KMS-11 (cell line): ENCODE results near the gene PARP8.
"Not testable (repeated sequence)": the region's sequence is repeated elsewhere in the genome, so short reads cannot be mapped to it uniquely, and the experiment has no call there.

Experiments
- H2AFZ ChIP-seq: fragments of 200-600 bp; sonication (generic); 2 replicates; pipeline ENCODE4 v1.6.1; 2016; ENCODE audit warnings: antibody characterized with exemption, mixed run types, low read depth
- H3K27ac ChIP-seq: fragments of 200-600 bp; sonication (generic); 2 replicates; pipeline ENCODE4 v1.6.1; 2016; ENCODE audit warnings: mild to moderate bottlenecking, mixed run types
- H3K27me3 ChIP-seq: fragments of 200-600 bp; sonication (generic); 2 replicates; pipeline ENCODE4 v1.6.1; 2017; ENCODE audit warnings: mild to moderate bottlenecking, low read depth, mixed run types, moderate library complexity; ENCODE audit not compliant: insufficient read depth
- H3K36me3 ChIP-seq: fragments of 200-600 bp; sonication (generic); 2 replicates; pipeline ENCODE4 v1.6.1; 2017; ENCODE audit warnings: mild to moderate bottlenecking, mixed run types; ENCODE audit not compliant: insufficient read depth
- H3K4me1 ChIP-seq: fragments of 200-600 bp; sonication (generic); 2 replicates; pipeline ENCODE4 v1.6.1; 2016; ENCODE audit warnings: mild to moderate bottlenecking, low read depth, mixed run types; ENCODE audit not compliant: poor library complexity, severe bottlenecking
- H3K4me2 ChIP-seq: fragments of 200-600 bp; sonication (generic); 2 replicates; pipeline ENCODE4 v1.7.0; 2016; ENCODE audit warnings: mild to moderate bottlenecking, mixed run types
- H3K4me3 ChIP-seq: fragments of 200-600 bp; sonication (generic); IDR thresholded peaks from 2 replicates; pipeline ENCODE4 v1.6.1; 2017; ENCODE audit warnings: low read depth, low read length, mixed read lengths; ENCODE audit not compliant: insufficient read depth
- H3K79me2 ChIP-seq: fragments of 200-600 bp; sonication (generic); 2 replicates; pipeline ENCODE4 v1.6.1; 2016; ENCODE audit warnings: low read depth, mixed run types; ENCODE audit not compliant: insufficient read depth
- H3K9ac ChIP-seq: fragments of 200-600 bp; sonication (generic); 2 replicates; pipeline ENCODE4 v1.6.1; 2016; ENCODE audit warnings: mild to moderate bottlenecking, mixed run types
- H4K20me1 ChIP-seq: fragments of 200-600 bp; sonication (generic); 2 replicates; pipeline ENCODE4 v1.6.1; 2016; ENCODE audit warnings: mild to moderate bottlenecking, mixed run types; ENCODE audit not compliant: insufficient read depth
- CTCF ChIP-seq: fragments of 200-600 bp; sonication (generic); conservative IDR thresholded peaks from 2 replicates; pipeline ENCODE4 v1.6.1; 2017; ENCODE audit warnings: low read depth, mild to moderate bottlenecking, antibody characterized with exemption, low read length, moderate library complexity, mixed read lengths

PARP8 gene

DNA sequence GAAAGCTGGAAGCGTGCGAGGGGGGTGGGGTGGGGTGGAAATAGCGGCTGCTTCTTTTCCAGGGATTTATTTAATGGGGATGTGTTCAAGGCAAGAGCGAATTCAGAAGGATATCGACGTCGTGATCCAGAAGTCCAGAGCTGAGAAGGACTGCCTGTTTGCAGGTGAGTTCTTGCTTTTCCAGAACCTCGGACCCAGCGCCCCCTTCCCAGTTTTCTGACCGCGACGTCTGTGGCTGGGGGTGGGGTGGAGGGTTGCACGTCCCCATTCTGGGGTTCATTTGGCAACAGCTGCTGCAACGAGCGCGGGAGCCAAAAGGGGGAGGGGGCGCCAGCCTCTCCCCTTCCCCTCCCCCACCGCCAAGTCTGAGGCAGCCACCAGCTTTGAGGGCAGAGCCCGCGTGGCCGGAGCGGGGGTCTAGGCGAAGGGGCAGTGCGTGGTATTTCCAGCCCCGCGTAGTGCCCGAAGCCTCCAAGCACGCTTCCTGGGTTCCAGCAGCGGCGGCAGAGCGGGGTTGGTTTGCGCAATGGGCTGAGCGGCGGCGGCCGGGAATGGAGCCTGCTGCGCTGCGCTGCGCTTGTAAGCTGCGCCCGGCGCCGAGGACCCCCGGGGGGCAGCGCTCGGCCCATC lies 701 bp downstream of the PARP8 start:
- peak overlapping the region; percentile 72 for H2AFZ ChIP-seq
- H3K79me2 ChIP-seq: peaks cover 28% of the 10 kb centered on the region
- no peaks in the 10 kb centered on the region for H4K20me1 ChIP-seq
- no peak for TF ChIP-seq CTCF
- H3K36me3 ChIP-seq: no peaks in the 10 kb centered on the region
- H3K27me3 ChIP-seq: no peaks in the 10 kb centered on the region
- H3K4me1 ChIP-seq: peaks cover 29% of the 10 kb centered on the region
- peak overlapping the region; percentile 96 for H3K9ac ChIP-seq
- peak overlapping the region; percentile 48 for H3K4me3 ChIP-seq
- H3K27ac ChIP-seq: peak overlapping the region; percentile 87
- peak overlapping the region; percentile 88 for H3K4me2 ChIP-seq

DNA sequence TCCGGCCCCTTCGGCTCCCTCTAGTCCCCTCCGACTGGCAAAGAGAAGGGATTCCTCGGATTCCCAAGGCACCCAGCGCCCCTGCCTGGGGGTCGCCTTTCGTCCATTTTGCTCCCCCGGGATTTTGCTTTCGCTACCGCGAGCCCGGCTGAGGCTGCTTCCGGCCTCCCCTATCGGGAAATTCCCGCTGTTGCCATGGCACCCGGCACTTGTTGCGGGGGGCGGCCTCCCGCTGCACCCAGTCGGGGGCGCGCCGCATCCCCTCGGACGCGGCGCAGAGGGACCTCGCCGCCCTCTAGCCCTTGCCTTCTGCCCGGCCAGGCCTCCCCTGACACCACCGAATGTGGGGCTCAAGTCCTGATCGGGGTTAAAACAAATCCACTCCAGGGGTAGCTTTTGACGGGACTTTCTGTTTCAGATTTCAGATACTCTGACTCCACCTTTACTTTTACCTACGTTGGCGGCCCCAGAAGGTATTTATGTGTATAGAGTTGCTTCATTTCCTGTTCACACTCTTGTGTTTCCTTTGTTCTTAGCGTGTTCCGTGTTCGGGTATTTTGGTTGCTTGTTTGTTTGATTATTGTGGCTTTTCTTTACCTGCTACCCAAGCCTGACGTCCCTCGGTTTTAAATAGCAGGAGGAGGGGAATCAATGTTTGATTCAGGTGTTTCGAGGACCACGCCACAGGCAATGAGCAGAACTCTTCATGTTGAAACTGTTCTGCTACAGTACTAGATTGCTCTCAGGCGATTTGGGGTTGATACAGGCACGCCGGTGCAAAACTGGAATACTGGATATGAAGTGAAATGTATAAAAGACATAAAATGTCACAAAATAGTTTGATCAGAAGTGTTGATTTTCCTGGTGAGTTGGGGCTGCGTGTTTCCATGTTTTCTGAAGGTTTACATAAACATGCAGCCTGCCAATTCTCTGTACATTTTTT lies 1.5 kb downstream of the PARP8 start:
- Histone ChIP-seq H4K20me1 (no peaks in the 10 kb centered on the region), H3K4me3 (peak overlapping the region; percentile 48), H3K27me3 (no peaks in the 10 kb centered on the region), H3K9ac (peak overlapping the region; percentile 96), H3K79me2 (peaks cover 28% of the 10 kb centered on the region), H3K36me3 (no peaks in the 10 kb centered on the region), H3K4me2 (peak overlapping the region; percentile 88), H2AFZ (peak overlapping the region; percentile 72), H3K27ac (peak overlapping the region; percentile 87), H3K4me1 (peaks cover 30% of the 10 kb centered on the region)
- no peak for TF ChIP-seq CTCF

DNA sequence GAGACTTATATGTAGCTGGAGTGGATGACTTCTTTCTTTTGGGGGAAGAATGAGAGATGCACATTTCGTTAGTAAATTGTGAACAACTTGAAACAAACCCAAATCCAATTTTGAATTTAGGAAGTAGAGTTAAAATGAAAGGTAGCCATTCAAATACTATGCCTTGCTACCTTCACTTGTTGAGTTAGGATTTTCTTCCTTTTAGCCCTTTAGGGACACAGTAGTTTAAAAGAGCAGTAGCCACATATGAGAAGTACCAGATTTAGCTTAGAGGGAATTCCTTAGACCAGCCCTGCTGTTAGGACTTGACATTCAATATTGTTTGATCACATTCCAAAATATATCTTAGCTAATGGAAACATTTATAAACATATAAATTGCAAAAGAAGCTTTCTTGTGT lies 2.2 kb downstream of the PARP8 start:
- peaks cover 38% of the 10 kb centered on the region for H3K4me1 ChIP-seq
- H3K79me2 ChIP-seq: peaks cover 28% of the 10 kb centered on the region
- not testable (repeated sequence) for H3K27me3 ChIP-seq, H3K4me3 ChIP-seq, H3K36me3 ChIP-seq, H4K20me1 ChIP-seq
- H3K9ac ChIP-seq: peak overlapping the region; percentile 96; the same call in 1 of the 2 replicates
- H3K27ac ChIP-seq: peak overlapping the region; percentile 87
- peak overlapping the region; percentile 88 for H3K4me2 ChIP-seq
- peak overlapping the region; percentile 72 for H2AFZ ChIP-seq

DNA sequence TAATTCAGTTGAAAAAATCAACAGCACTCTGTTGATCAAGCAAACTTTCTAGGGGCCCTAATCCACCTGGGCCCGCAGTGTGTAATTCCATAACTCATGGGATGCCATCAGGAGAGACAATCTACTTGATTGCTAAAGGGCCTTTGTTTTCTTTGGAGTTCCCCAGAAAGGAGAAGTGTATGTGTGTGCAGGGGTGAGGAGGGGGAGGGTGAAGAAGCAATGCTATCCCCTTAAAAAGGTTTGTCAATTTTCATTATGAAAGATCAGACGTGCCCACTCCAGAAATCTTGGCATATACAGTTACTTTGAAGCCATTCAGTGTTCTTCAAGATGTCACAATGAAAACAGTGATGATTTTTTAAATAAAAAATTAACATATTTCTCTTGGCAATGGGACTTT lies 6.2 kb downstream of the PARP8 start:
- no peak overlapping the region for H3K27ac ChIP-seq
- TF ChIP-seq CTCF: no peak
- no peak overlapping the region for H2AFZ ChIP-seq
- no peak overlapping the region for H3K9ac ChIP-seq
- no peaks in the 10 kb centered on the region for H3K36me3 ChIP-seq
- peaks cover 37% of the 10 kb centered on the region for H3K4me1 ChIP-seq
- H3K79me2 ChIP-seq: peaks cover 35% of the 10 kb centered on the region
- no peak overlapping the region for H3K4me2 ChIP-seq
- H3K4me3 ChIP-seq: no peak overlapping the region
- H3K27me3 ChIP-seq: no peaks in the 10 kb centered on the region
- H4K20me1 ChIP-seq: no peaks in the 10 kb centered on the region

DNA sequence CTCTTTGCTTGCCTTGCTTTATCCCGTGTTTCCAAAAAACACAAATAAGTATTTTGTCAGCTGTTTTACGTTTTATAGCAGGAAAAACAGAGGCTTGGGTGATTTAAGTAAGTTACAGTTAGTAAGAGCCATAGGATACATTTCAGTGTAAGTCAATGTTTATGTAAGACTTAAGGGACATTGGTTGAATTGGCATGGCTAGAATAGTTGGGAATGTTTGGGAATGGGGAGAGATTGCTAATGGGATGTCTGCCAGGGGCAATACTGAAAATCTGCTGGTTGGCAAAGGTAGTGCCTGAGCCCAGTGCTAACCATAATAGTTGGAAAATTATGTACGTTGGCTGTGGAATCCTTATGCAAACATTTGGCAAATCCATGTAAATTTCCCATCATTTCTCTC lies 7.0 kb downstream of the PARP8 start:
- H3K79me2 ChIP-seq: peaks cover 31% of the 10 kb centered on the region
- H3K27me3 ChIP-seq, H3K4me2 ChIP-seq: not testable (repeated sequence)

More for the DNA sequence above, 7.0 kb downstream of the PARP8 start:
- H3K9ac ChIP-seq, H3K4me3 ChIP-seq, H3K27ac ChIP-seq, H4K20me1 ChIP-seq, H3K36me3 ChIP-seq, H2AFZ ChIP-seq: not testable (repeated sequence)
- H3K4me1 ChIP-seq: peaks cover 37% of the 10 kb centered on the region
